T-helper 17 cell (primary cell): ENCODE measurements around the gene LRRC37B. TPM values are rescaled to one million over a fixed set of nuclear protein-coding genes. Genes with fewer than 3 reads are reported as not detected.
"Not testable (repeated sequence)": the region's sequence is repeated elsewhere in the genome, so short reads cannot be mapped to it uniquely, and the experiment has no call there.

Experiments
- ATAC-seq: fragments of 150-1000 bp; cut with Tn5 transposase; 2 replicates; pipeline ENCODE4 v1.10.0; 2021; ENCODE audit warnings: mild to moderate bottlenecking, moderate library complexity
- DNase-seq, 3 donors: peaks; one replicate each; pipeline versions ENCODE4 v3.0.0 to v3.0.0-alpha.2; 2020 to 2021
- H3K9me3 ChIP-seq: one replicate; pipeline ENCODE4 v1.7.0; 2013; ENCODE audit warnings: low read length, mild to moderate bottlenecking; ENCODE audit not compliant: control insufficient read depth, poor library complexity, severe bottlenecking
- H3K27ac Mint-ChIP-seq: one replicate; pipeline ENCODE4 v1.8.0; 2022; ENCODE audit warnings: mild to moderate bottlenecking, moderate library complexity, mixed read lengths
- H3K27me3 Mint-ChIP-seq: one replicate; pipeline ENCODE4 v1.8.0; 2022; ENCODE audit warnings: mixed read lengths
- H3K36me3 Mint-ChIP-seq: one replicate; pipeline ENCODE4 v1.8.0; 2022; ENCODE audit warnings: low read depth, mixed read lengths
- H3K4me1 Mint-ChIP-seq: one replicate; pipeline ENCODE4 v1.8.0; 2022; ENCODE audit warnings: mild to moderate bottlenecking, mixed read lengths
- H3K4me3 Mint-ChIP-seq: one replicate; pipeline ENCODE4 v1.8.0; 2022; ENCODE audit warnings: mild to moderate bottlenecking, moderate library complexity, mixed read lengths
- total RNA-seq, 4 donors: library from RNA in 2 of 4; stranded (reverse) in 2 of 4; gene quantifications; one replicate each; pipeline ENCODE4 v1.2.3 and lab custom pipeline; 2022 to 2026

The LRRC37B gene
- 10 to 100 TPM; 90.1 to 99.0 TPM for total RNA-seq
- 50.0 to 53.1 reads per million in 2 donors for total RNA-seq (lab: John Stamatoyannopoulos, UW)

- ATAC-seq (peak; percentile 90), DNase-seq (peak; percentile 82 to 93 (median 85))
- H3K27ac Mint-ChIP-seq, result peak within 1 kb of the TSS; percentile 98
- no peaks in the 10 kb centered on the region for H3K9me3 ChIP-seq
- peak within 1 kb of the TSS; percentile 97 for H3K4me3 Mint-ChIP-seq
- H3K4me1 Mint-ChIP-seq, result peaks cover 25% of the 10 kb centered on the region
- H3K27me3 Mint-ChIP-seq, result no peaks in the 10 kb centered on the region
- peaks cover 4% of the 10 kb centered on the region for H3K36me3 Mint-ChIP-seq
Measured at GRCh38 chr17:32006957-32007462, at the start of gene LRRC37B. Gene LRRC37B (plus strand): TSS chr17:32007383. CDS start chr17:32021393, 14,010 bp downstream.

GRCh38 chr17:31964131-31964530 lies 43.1 kb upstream of the LRRC37B start:
- not testable (repeated sequence) for H3K27me3 Mint-ChIP-seq, H3K36me3 Mint-ChIP-seq, H3K9me3 ChIP-seq, ATAC-seq, DNase-seq, H3K4me1 Mint-ChIP-seq
- peak overlapping the region; percentile 75 for H3K27ac Mint-ChIP-seq
- H3K4me3 Mint-ChIP-seq, result peak overlapping the region; percentile 39

- Mint-ChIP-seq H3K36me3 (no peaks in the 10 kb centered on the region), H3K4me3 (no peak overlapping the region), H3K27ac (no peak overlapping the region), H3K4me1 (peaks cover 2% of the 10 kb centered on the region), H3K27me3 (no peaks in the 10 kb centered on the region)
- ATAC-seq (no peak), DNase-seq (no peak)
- H3K9me3 ChIP-seq, result no peaks in the 10 kb centered on the region
Measured at GRCh38 chr17:31967648-31968047, 39.5 kb upstream of the LRRC37B start.

- H3K27me3 Mint-ChIP-seq, DNase-seq, H3K36me3 Mint-ChIP-seq, H3K4me3 Mint-ChIP-seq, H3K4me1 Mint-ChIP-seq, H3K9me3 ChIP-seq, H3K27ac Mint-ChIP-seq, ATAC-seq: not testable (repeated sequence)
Measured at GRCh38 chr17:31970416-31970815, 36.8 kb upstream of the LRRC37B start.

- not testable (repeated sequence) for H3K27me3 Mint-ChIP-seq, H3K4me3 Mint-ChIP-seq, DNase-seq, H3K9me3 ChIP-seq, H3K36me3 Mint-ChIP-seq, ATAC-seq, H3K4me1 Mint-ChIP-seq, H3K27ac Mint-ChIP-seq
Measured at GRCh38 chr17:31974269-31975071, 32.7 kb upstream of the LRRC37B start.

GRCh38 chr17:31975391-31975790 lies 31.8 kb upstream of the LRRC37B start:
- ATAC-seq, H3K9me3 ChIP-seq, DNase-seq, H3K27me3 Mint-ChIP-seq, H3K4me3 Mint-ChIP-seq, H3K36me3 Mint-ChIP-seq, H3K4me1 Mint-ChIP-seq, H3K27ac Mint-ChIP-seq: not testable (repeated sequence)

- not testable (repeated sequence) for ATAC-seq, DNase-seq, H3K9me3 ChIP-seq, H3K4me1 Mint-ChIP-seq, H3K36me3 Mint-ChIP-seq, H3K4me3 Mint-ChIP-seq, H3K27ac Mint-ChIP-seq, H3K27me3 Mint-ChIP-seq
Measured at GRCh38 chr17:31991821-31992220, 15.4 kb upstream of the LRRC37B start.

- no peak overlapping the region for H3K27ac Mint-ChIP-seq
- no peak for DNase-seq
- ATAC-seq, result no peak
- H3K36me3 Mint-ChIP-seq, result no peaks in the 10 kb centered on the region
- no peaks in the 10 kb centered on the region for H3K4me1 Mint-ChIP-seq
- H3K9me3 ChIP-seq, result no peaks in the 10 kb centered on the region
- no peak overlapping the region for H3K4me3 Mint-ChIP-seq
- no peaks in the 10 kb centered on the region for H3K27me3 Mint-ChIP-seq
Measured at GRCh38 chr17:31997005-31997404, 10.2 kb upstream of the LRRC37B start.

GRCh38 chr17:32007463-32008298 lies 498 bp downstream of the LRRC37B start:
- H3K27me3 Mint-ChIP-seq, result no peaks in the 10 kb centered on the region
- ATAC-seq (peak; percentile 39), DNase-seq (peak in 2 of 3 donors; percentile 25 to 26)
- H3K4me3 Mint-ChIP-seq, result peak overlapping the region; percentile 97
- H3K36me3 Mint-ChIP-seq, result peaks cover 4% of the 10 kb centered on the region
- H3K4me1 Mint-ChIP-seq, result peaks cover 31% of the 10 kb centered on the region
- peak overlapping the region; percentile 98 for H3K27ac Mint-ChIP-seq
- H3K9me3 ChIP-seq, result no peaks in the 10 kb centered on the region

- DNase-seq (no peak), ATAC-seq (no peak)
- Mint-ChIP-seq H3K36me3 (peaks cover 4% of the 10 kb centered on the region), H3K27ac (peak overlapping the region; percentile 98), H3K4me1 (peaks cover 41% of the 10 kb centered on the region), H3K27me3 (no peaks in the 10 kb centered on the region), H3K4me3 (peak overlapping the region; percentile 97)
- no peaks in the 10 kb centered on the region for H3K9me3 ChIP-seq
Measured at GRCh38 chr17:32009262-32009542, 2.0 kb downstream of the LRRC37B start.

GRCh38 chr17:32010114-32010513 lies 2.9 kb downstream of the LRRC37B start:
- Mint-ChIP-seq H3K4me1 (peaks cover 44% of the 10 kb centered on the region), H3K27me3 (no peaks in the 10 kb centered on the region), H3K4me3 (peak overlapping the region; percentile 97), H3K36me3 (peaks cover 4% of the 10 kb centered on the region), H3K27ac (peak overlapping the region; percentile 98)
- no peak for DNase-seq
- H3K9me3 ChIP-seq, result no peaks in the 10 kb centered on the region
- no peak for ATAC-seq

GRCh38 chr17:32015245-32016013 lies 8.2 kb downstream of the LRRC37B start:
- peaks cover 5% of the 10 kb centered on the region for H3K36me3 Mint-ChIP-seq
- DNase-seq (no peak), ATAC-seq (no peak)
- H3K27me3 Mint-ChIP-seq, result no peaks in the 10 kb centered on the region
- H3K27ac Mint-ChIP-seq, result no peak overlapping the region
- peaks cover 47% of the 10 kb centered on the region for H3K4me1 Mint-ChIP-seq
- H3K4me3 Mint-ChIP-seq, result no peak overlapping the region
- H3K9me3 ChIP-seq, result no peaks in the 10 kb centered on the region

- H3K36me3 Mint-ChIP-seq, result peaks cover 3% of the 10 kb centered on the region
- no peaks in the 10 kb centered on the region for H3K9me3 ChIP-seq
- no peak for DNase-seq
- ATAC-seq, result no peak
- H3K27ac Mint-ChIP-seq, result peak overlapping the region; percentile 8
- H3K4me3 Mint-ChIP-seq, result no peak overlapping the region
- H3K4me1 Mint-ChIP-seq, result peaks cover 43% of the 10 kb centered on the region
- no peaks in the 10 kb centered on the region for H3K27me3 Mint-ChIP-seq
Measured at GRCh38 chr17:32016231-32016630, 9.0 kb downstream of the LRRC37B start.
